ENCODE measurements around the gene C10orf62.

The C10orf62 gene

DNA sequence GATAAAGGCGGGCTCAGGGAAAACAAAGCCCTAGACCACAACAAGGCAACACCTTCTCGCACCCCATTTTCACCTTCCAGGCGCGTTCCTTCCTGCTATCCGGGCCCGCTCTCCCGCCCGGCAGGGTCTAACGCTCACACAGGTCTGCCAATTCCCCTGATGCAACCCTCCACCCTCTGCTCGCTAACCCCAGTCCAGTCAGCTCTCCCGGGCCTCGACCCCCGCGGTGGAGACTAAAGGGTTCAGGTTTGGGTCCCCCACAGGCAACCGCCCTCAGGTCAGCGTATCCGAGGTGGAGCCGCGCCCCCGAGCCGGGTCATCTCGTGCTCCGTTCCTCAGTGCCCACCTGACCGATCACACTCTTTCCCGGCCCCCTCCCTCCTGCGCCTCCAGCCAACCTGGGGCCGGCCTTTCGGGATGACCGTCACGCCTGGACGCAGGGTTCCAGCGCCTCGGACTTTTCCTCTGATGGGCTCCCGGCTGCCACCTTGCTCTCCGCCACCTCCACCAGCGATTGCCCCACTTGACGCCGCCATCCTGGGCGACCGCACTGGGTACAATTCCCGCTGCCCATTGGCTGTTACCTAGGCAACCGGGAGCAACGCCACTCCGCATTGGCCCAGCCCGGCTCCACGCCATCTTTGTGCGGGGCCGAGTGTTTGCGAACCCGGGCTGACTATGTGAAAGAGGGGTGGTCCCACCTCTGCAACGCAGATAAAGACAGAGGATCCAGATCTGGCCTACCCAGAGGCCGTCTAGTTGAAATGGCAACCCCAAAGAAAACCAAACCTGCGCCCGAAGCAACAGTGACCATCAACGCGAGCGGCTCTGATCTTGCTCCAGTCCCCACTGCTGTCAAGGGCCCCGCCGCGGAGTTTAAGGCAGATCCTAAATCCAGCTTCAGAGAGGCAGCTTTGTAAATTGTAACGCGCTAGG lies 43.7 kb downstream of the C10orf62 start, which contains the start of gene MORN4 (continued):
- TF ChIP-seq ZNF624 (tag by site-specific recombination; IDR thresholded peaks at IDR 0.05) (no peak), ZNF514 (tag by site-specific recombination; IDR thresholded peaks at IDR 0.05) (no peak)
- TF ChIP-seq, protein P1, sequence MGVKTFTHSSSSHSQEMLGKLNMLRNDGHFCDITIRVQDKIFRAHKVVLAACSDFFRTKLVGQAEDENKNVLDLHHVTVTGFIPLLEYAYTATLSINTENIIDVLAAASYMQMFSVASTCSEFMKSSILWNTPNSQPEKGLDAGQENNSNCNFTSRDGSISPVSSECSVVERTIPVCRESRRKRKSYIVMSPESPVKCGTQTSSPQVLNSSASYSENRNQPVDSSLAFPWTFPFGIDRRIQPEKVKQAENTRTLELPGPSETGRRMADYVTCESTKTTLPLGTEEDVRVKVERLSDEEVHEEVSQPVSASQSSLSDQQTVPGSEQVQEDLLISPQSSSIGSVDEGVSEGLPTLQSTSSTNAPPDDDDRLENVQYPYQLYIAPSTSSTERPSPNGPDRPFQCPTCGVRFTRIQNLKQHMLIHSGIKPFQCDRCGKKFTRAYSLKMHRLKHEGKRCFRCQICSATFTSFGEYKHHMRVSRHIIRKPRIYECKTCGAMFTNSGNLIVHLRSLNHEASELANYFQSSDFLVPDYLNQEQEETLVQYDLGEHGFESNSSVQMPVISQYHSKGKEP (tag by site-specific recombination; IDR thresholded peaks at IDR 0.05) = no peak
- TF ChIP-seq, protein P2, sequence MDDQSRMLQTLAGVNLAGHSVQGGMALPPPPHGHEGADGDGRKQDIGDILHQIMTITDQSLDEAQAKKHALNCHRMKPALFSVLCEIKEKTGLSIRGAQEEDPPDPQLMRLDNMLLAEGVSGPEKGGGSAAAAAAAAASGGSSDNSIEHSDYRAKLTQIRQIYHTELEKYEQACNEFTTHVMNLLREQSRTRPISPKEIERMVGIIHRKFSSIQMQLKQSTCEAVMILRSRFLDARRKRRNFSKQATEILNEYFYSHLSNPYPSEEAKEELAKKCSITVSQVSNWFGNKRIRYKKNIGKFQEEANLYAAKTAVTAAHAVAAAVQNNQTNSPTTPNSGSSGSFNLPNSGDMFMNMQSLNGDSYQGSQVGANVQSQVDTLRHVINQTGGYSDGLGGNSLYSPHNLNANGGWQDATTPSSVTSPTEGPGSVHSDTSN (CRISPR knock-in tag; IDR thresholded peaks at IDR 0.05) = no peak
- TF ChIP-seq, protein P3, sequence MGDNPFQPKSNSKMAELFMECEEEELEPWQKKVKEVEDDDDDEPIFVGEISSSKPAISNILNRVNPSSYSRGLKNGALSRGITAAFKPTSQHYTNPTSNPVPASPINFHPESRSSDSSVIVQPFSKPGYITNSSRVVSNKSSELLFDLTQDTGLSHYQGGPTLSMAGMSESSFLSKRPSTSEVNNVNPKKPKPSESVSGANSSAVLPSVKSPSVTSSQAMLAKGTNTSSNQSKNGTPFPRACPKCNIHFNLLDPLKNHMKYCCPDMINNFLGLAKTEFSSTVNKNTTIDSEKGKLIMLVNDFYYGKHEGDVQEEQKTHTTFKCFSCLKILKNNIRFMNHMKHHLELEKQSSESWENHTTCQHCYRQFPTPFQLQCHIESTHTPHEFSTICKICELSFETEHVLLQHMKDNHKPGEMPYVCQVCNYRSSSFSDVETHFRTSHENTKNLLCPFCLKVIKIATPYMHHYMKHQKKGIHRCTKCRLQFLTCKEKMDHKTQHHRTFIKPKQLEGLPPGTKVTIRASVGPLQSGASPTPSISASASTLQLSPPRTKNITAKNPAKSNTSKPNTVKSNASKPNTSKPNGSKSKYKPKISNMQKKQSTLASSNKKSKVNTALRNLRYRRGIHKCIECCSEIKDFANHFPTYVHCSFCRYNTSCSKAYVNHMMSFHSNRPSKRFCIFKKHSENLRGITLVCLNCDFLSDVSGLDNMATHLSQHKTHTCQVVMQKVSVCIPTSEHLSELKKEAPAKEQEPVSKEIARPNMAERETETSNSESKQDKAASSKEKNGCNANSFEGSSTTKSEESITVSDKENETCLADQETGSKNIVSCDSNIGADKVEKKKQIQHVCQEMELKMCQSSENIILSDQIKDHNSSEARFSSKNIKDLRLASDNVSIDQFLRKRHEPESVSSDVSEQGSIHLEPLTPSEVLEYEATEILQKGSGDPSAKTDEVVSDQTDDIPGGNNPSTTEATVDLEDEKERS (tag by site-specific recombination; IDR thresholded peaks at IDR 0.05) = no peak

DNA sequence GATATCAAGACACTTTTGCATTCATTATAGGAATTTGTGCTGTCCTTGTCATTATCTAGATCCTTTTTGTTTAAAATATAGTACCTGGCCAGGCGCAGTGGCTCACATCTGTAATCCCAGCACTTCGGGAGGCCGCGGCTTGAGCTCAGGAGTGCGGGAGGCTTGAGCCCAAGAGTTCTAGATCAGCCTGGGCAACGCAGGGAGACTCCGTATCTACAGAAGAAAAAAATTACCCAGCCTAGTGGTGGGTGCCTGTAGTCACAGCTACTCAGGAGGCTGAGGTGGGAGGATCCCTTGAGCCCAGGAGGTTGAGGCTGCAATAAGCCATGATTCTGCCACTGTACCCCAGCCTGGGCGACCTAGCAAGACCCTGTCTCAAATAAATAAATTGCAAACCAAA lies 44.4 kb downstream of the C10orf62 start:
- H3K36me3 ChIP-seq (ENCODE audit: control insufficient read depth in 2 of 2, insufficient read depth in 1 of 2, low read length in 2 of 2) = no peaks in the 10 kb centered on the region
- no peak overlapping the region; the same call in 1 of the 2 replicates for H3K27ac ChIP-seq (ENCODE audit: extremely low read depth, low read depth, low read length)
- POLR2A ChIA-PET = interaction anchor here (1.0 kb wide), 1 partner anchor 103 kb away, joined by 3 read pairs; the partner anchor contains the start of gene ZFYVE27
- no peaks in the 10 kb centered on the region for H3K4me1 ChIP-seq (ENCODE audit: control insufficient read depth, insufficient read depth, low read length)
- H3K4me3 ChIP-seq (ENCODE audit: low read depth, low read length) = peak overlapping the region; percentile 65; the same call in 1 of the 2 replicates
- CTCF ChIA-PET = interaction anchor here (0.6 to 0.9 kb wide), 2 partner anchors 15 to 91 kb away, joined by 4 read pairs; no protein-coding TSS in a partner anchor
- no peaks in the 10 kb centered on the region for H3K9me3 ChIP-seq (ENCODE audit: control insufficient read depth, insufficient read depth, low read depth, low read length)
- no peak for TF ChIP-seq ZNF837 (tag by site-specific recombination; IDR thresholded peaks at IDR 0.05)
- no peak for TF ChIP-seq SP7 (tag by site-specific recombination; IDR thresholded peaks at IDR 0.05)
- no peak for TF ChIP-seq WT1 (tag by site-specific recombination; IDR thresholded peaks at IDR 0.05)
- TF ChIP-seq ZNF121 (tag by site-specific recombination; IDR thresholded peaks at IDR 0.05) = peak; percentile 85; the same call in 1 of the 2 replicates
- TF ChIP-seq ZNF658 (tag by site-specific recombination; IDR thresholded peaks at IDR 0.05) = no peak
- no peak for TF ChIP-seq ZBTB21 (tag by site-specific recombination; IDR thresholded peaks at IDR 0.05)
- no peak for TF ChIP-seq ZNF133 (tag by site-specific recombination; IDR thresholded peaks at IDR 0.05)
- no peak for TF ChIP-seq ZNF266 (tag by site-specific recombination; IDR thresholded peaks at IDR 0.05; ENCODE audit: low read depth)
- TF ChIP-seq, protein P4, sequence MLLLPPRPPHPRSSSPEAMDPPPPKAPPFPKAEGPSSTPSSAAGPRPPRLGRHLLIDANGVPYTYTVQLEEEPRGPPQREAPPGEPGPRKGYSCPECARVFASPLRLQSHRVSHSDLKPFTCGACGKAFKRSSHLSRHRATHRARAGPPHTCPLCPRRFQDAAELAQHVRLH (tag by site-specific recombination; IDR thresholded peaks at IDR 0.05) = 0 out of 2 replicates have a peak, but pooled peaks have one; percentile 55
- TF ChIP-seq IKZF3 (tag by site-specific recombination; IDR thresholded peaks at IDR 0.05) = no peak
- no peak for TF ChIP-seq ZNF768 (tag by site-specific recombination; IDR thresholded peaks at IDR 0.05)
- TF ChIP-seq, protein P5, sequence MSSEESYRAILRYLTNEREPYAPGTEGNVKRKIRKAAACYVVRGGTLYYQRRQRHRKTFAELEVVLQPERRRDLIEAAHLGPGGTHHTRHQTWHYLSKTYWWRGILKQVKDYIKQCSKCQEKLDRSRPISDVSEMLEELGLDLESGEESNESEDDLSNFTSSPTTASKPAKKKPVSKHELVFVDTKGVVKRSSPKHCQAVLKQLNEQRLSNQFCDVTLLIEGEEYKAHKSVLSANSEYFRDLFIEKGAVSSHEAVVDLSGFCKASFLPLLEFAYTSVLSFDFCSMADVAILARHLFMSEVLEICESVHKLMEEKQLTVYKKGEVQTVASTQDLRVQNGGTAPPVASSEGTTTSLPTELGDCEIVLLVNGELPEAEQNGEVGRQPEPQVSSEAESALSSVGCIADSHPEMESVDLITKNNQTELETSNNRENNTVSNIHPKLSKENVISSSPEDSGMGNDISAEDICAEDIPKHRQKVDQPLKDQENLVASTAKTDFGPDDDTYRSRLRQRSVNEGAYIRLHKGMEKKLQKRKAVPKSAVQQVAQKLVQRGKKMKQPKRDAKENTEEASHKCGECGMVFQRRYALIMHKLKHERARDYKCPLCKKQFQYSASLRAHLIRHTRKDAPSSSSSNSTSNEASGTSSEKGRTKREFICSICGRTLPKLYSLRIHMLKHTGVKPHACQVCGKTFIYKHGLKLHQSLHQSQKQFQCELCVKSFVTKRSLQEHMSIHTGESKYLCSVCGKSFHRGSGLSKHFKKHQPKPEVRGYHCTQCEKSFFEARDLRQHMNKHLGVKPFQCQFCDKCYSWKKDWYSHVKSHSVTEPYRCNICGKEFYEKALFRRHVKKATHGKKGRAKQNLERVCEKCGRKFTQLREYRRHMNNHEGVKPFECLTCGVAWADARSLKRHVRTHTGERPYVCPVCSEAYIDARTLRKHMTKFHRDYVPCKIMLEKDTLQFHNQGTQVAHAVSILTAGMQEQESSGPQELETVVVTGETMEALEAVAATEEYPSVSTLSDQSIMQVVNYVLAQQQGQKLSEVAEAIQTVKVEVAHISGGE (tag by site-specific recombination; conservative IDR thresholded peaks at IDR 0.05; ENCODE audit: low read depth) = no peak
- TF ChIP-seq, protein P6, sequence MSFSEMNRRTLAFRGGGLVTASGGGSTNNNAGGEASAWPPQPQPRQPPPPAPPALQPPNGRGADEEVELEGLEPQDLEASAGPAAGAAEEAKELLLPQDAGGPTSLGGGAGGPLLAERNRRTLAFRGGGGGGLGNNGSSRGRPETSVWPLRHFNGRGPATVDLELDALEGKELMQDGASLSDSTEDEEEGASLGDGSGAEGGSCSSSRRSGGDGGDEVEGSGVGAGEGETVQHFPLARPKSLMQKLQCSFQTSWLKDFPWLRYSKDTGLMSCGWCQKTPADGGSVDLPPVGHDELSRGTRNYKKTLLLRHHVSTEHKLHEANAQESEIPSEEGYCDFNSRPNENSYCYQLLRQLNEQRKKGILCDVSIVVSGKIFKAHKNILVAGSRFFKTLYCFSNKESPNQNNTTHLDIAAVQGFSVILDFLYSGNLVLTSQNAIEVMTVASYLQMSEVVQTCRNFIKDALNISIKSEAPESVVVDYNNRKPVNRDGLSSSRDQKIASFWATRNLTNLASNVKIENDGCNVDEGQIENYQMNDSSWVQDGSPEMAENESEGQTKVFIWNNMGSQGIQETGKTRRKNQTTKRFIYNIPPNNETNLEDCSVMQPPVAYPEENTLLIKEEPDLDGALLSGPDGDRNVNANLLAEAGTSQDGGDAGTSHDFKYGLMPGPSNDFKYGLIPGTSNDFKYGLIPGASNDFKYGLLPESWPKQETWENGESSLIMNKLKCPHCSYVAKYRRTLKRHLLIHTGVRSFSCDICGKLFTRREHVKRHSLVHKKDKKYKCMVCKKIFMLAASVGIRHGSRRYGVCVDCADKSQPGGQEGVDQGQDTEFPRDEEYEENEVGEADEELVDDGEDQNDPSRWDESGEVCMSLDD (tag by site-specific recombination; IDR thresholded peaks at IDR 0.05) = no peak
- no peak for TF ChIP-seq ZNF777 (tag by site-specific recombination; IDR thresholded peaks at IDR 0.05; ENCODE audit: borderline replicate concordance)
- TF ChIP-seq ZNF2 (tag by site-specific recombination; IDR thresholded peaks at IDR 0.05) = no peak
- no peak for TF ChIP-seq ZNF560 (tag by site-specific recombination; IDR thresholded peaks at IDR 0.05; ENCODE audit: borderline replicate concordance)

All from HEK293 (cell line).